Prostate gland (tissue), 2 donors: ENCODE data around the gene ZNF629. TPM values are rescaled to one million over a fixed set of nuclear protein-coding genes. Genes with fewer than 3 reads are reported as not detected.

Experiments used
- DNase-seq: peaks from one replicate; pipeline ENCODE4 v3.0.0-alpha.2; 2019; ENCODE audit warnings: low spot score
- H3K27ac ChIP-seq, 2 donors: fragments of 200-600 bp; sonication (generic); 2 replicates each; pipeline ENCODE4 v1.5.1; 2017 to 2019
- H3K27me3 ChIP-seq: fragments of 200-600 bp; sonication (generic); replicated peaks from 2 replicates; pipeline ENCODE4 v1.5.1; 2019; ENCODE audit not compliant: insufficient read depth
- H3K36me3 ChIP-seq, 2 donors: fragments of 200-600 bp; sonication (generic); 1 replicate in 1 of 2; 2 replicates in 1 of 2; pipeline versions ENCODE4 v1.5.1 to v1.8.1; 2017 to 2019
- H3K4me1 ChIP-seq: fragments of 200-600 bp; sonication (generic); replicated peaks from 2 replicates; pipeline ENCODE4 v1.5.1; 2019
- H3K4me3 ChIP-seq, 2 donors: fragments of 200-600 bp; sonication (generic); 2 replicates each; pipeline ENCODE4 v1.5.1; 2017 to 2019
- H3K9me3 ChIP-seq: fragments of 200-600 bp; sonication (generic); 2 replicates; pipeline ENCODE4 v1.5.1; 2017
- CTCF ChIP-seq, 4 experiments: fragments of 200-600 bp in 2 of 4; fragments of 450-650 bp in 2 of 4; sonication (generic) in 2 of 4; IDR thresholded peaks; 1 replicate in 3 of 4; 2 replicates in 1 of 4; pipeline ENCODE4 v1.5.1; 2016 to 2019; ENCODE audit warnings: antibody characterized with exemption in 4 of 4, mild to moderate bottlenecking in 2 of 4, moderate library complexity in 2 of 4
- POLR2A ChIP-seq: fragments of 450-650 bp; IDR thresholded peaks from one replicate; pipeline ENCODE4 v1.6.1; 2016; ENCODE audit warnings: antibody characterized with exemption, mild to moderate bottlenecking
- POLR2AphosphoS5 ChIP-seq: sonication (generic); formaldehyde crosslinking; IDR thresholded peaks from one replicate; pipeline ENCODE4 v1.6.1; 2017; ENCODE audit warnings: antibody characterized with exemption
- WGBS: methylation state at CpG from one replicate; pipeline ENCODE4 v1.1.5; 2018; 5-methylcytosine and 5-hydroxymethylcytosine counted together
- intact Hi-C: fragments of 100-400 bp; cut with DNase I; formaldehyde crosslinking; loops from one replicate; pipeline ENCODE4 v1.14.2; 2022
- total RNA-seq, 2 donors: library from RNA; depleted of rRNA; stranded (reverse); fragments of >200 nt; gene quantifications; one replicate each; pipeline ENCODE4 v1.1.0, GENCODE V29; 2016

ZNF629 gene
- total RNA-seq, 2 donors from 2014 or later, result 17.9 to 24.0 TPM

GRCh38 chr16:30773826-30774225 is 13.2 kb downstream of the ZNF629 start:
- 82% methylated on average over 14 of the region's 14 CpGs for WGBS
- no peak overlapping the region for H3K27ac ChIP-seq
- no peak for DNase-seq
- H3K9me3 ChIP-seq, result no peaks in the 10 kb centered on the region
- H3K27me3 ChIP-seq, result no peaks in the 10 kb centered on the region
- TF ChIP-seq CTCF (IDR thresholded peaks at IDR 0.05), result no peak
- no peak for TF ChIP-seq POLR2A
- no peak for TF ChIP-seq POLR2AphosphoS5
- H3K36me3 ChIP-seq, result peaks cover 9 to 19% of the 10 kb centered on the region in 2 donors
- H3K4me3 ChIP-seq, result no peak overlapping the region
- H3K4me1 ChIP-seq, result no peaks in the 10 kb centered on the region
- intact Hi-C loops, result no loop called here

GRCh38 chr16:30771726-30772125 is 15.3 kb downstream of the ZNF629 start:
- DNase-seq, result no peak
- Histone ChIP-seq H3K4me1 (no peaks in the 10 kb centered on the region), H3K36me3 (peaks cover 22 to 36% of the 10 kb centered on the region in 2 donors), H3K4me3 (no peak overlapping the region), H3K27me3 (no peaks in the 10 kb centered on the region), H3K27ac (no peak overlapping the region), H3K9me3 (no peaks in the 10 kb centered on the region)
- 90% methylated on average over 12 of the region's 14 CpGs for WGBS
- TF ChIP-seq CTCF (IDR thresholded peaks at IDR 0.05), result no peak
- no peak for TF ChIP-seq POLR2A
- no peak for TF ChIP-seq POLR2AphosphoS5
- intact Hi-C loops, result no loop called here

GRCh38 chr16:30769379-30770089 is 17.5 kb downstream of the ZNF629 start:
- H3K4me1 ChIP-seq, result no peaks in the 10 kb centered on the region
- peaks cover 34 to 49% of the 10 kb centered on the region in 2 donors for H3K36me3 ChIP-seq
- no peak overlapping the region for H3K4me3 ChIP-seq
- H3K9me3 ChIP-seq, result no peaks in the 10 kb centered on the region
- no peak for DNase-seq
- no peak overlapping the region for H3K27ac ChIP-seq
- TF ChIP-seq POLR2AphosphoS5 (no peak), CTCF (IDR thresholded peaks at IDR 0.05) (no peak), POLR2A (no peak)
- intact Hi-C loops, result no loop called here
- H3K27me3 ChIP-seq, result no peaks in the 10 kb centered on the region
- WGBS, result 95% methylated on average over 17 of the region's 17 CpGs

GRCh38 chr16:30768583-30769181 is 18.3 kb downstream of the ZNF629 start:
- 95% methylated on average over 23 of the region's 23 CpGs for WGBS

More at GRCh38 chr16:30768583-30769181, 18.3 kb downstream of the ZNF629 start:
- Histone ChIP-seq H3K9me3 (no peaks in the 10 kb centered on the region), H3K36me3 (peaks cover 35 to 49% of the 10 kb centered on the region in 2 donors), H3K4me1 (peaks cover 3% of the 10 kb centered on the region), H3K27me3 (no peaks in the 10 kb centered on the region), H3K4me3 (no peak overlapping the region), H3K27ac (no peak overlapping the region)
- intact Hi-C loops, result no loop called here
- TF ChIP-seq CTCF (IDR thresholded peaks at IDR 0.05) (no peak), POLR2A (no peak)
- no peak for DNase-seq
